IPS DF 4.7 (cell line): ENCODE results near the gene MARK3.
"Not testable (repeated sequence)": the region's sequence is repeated elsewhere in the genome, so short reads cannot be mapped to it uniquely, and the experiment has no call there.

ENCODE experiments used
- DNase-seq: peaks from one replicate; pipeline ENCODE4 v3.0.0-alpha.2; 2013; ENCODE audit warnings: low spot score; ENCODE audit errors: extremely low read depth

Gene MARK3

GRCh38 chr14:103524002-103524935 lies 139.1 kb downstream of the MARK3 start:
- DNase-seq: no peak

GRCh38 chr14:103525430-103526246 lies 140.4 kb downstream of the MARK3 start:
- not testable (repeated sequence) for DNase-seq

- DNase-seq: no peak
Observed at GRCh38 chr14:103526247-103526913, 141.2 kb downstream of the MARK3 start.

GRCh38 chr14:103526914-103527248 lies 141.7 kb downstream of the MARK3 start:
- no peak for DNase-seq

- no peak for DNase-seq
Observed at GRCh38 chr14:103527408-103528145, 142.4 kb downstream of the MARK3 start.

- no peak for DNase-seq
Observed at GRCh38 chr14:103528146-103528586, 143.0 kb downstream of the MARK3 start.

- DNase-seq: no peak
Observed at GRCh38 chr14:103528587-103529382, 143.6 kb downstream of the MARK3 start, which contains the start of gene TRMT61A. TRMT61A (plus strand) TSS chr14:103529196; CDS start chr14:103529979, 783 bp downstream.

GRCh38 chr14:103529383-103530365 lies 144.5 kb downstream of the MARK3 start:
- DNase-seq: no peak

- no peak for DNase-seq
Observed at GRCh38 chr14:103530390-103530789, 145.2 kb downstream of the MARK3 start.

GRCh38 chr14:103530831-103531230 lies 145.6 kb downstream of the MARK3 start:
- no peak for DNase-seq

GRCh38 chr14:103531421-103532215 lies 146.4 kb downstream of the MARK3 start:
- no peak for DNase-seq

GRCh38 chr14:103532216-103533136 lies 147.3 kb downstream of the MARK3 start:
- no peak for DNase-seq

- no peak for DNase-seq
Observed at GRCh38 chr14:103533137-103533998, 148.2 kb downstream of the MARK3 start.

GRCh38 chr14:103533999-103534575 lies 148.9 kb downstream of the MARK3 start:
- DNase-seq: no peak

GRCh38 chr14:103534576-103535061 lies 149.4 kb downstream of the MARK3 start:
- no peak for DNase-seq
